IMR-90 (cell line): Measurements from ENCODE around the gene COL18A1. TPM values are rescaled to one million over a fixed set of nuclear protein-coding genes. Genes with fewer than 3 reads are reported as not detected.

Experiments used
- ATAC-seq: fragments of 200-7000 bp; cut with Tn5 transposase; 2 replicates; pipeline ENCODE4 v1.9.1; 2020; ENCODE audit warnings: low read depth, mild to moderate bottlenecking, moderate library complexity
- BruUV-seq: library from RNA; stranded (reverse); fragments of 400-500 nt; replicated peaks from 2 replicates; lab custom pipeline; 2021; lab: Mats Ljungman, UMichigan
- CTCF ChIA-PET: fragments of 300-600 bp; formaldehyde crosslinking; extraction: SDS; loops from one replicate; lab custom pipeline; 2021; ENCODE audit warnings: antibody characterized with exemption; lab: Yijun Ruan, JAX
- POLR2A ChIA-PET: fragments of 300-600 bp; sonication (Branson Sonifier 250); formaldehyde crosslinking; loops from one replicate; lab custom pipeline; 2022; ENCODE audit warnings: antibody characterized with exemption; ENCODE audit not compliant: unreplicated experiment; lab: Charles Lee
- DNase-seq: peaks from one replicate; pipeline ENCODE4 v3.0.0; 2013
- H2AFZ ChIP-seq: replicated peaks from 2 replicates; pipeline ENCODE3; 2013; ENCODE audit warnings: low read length, mild to moderate bottlenecking; ENCODE audit not compliant: poor library complexity
- H2AK5ac ChIP-seq: 2 replicates; pipeline ENCODE4 v1.6.1; 2013; ENCODE audit warnings: low read depth, low read length, inconsistent platforms
- H2AK9ac ChIP-seq: replicated peaks from 2 replicates; pipeline ENCODE3; 2013; ENCODE audit warnings: mild to moderate bottlenecking, low read depth, low read length, moderate library complexity; ENCODE audit not compliant: poor library complexity
- H2BK120ac ChIP-seq: 2 replicates; pipeline ENCODE4 v1.6.1; 2013; ENCODE audit warnings: low read depth, low read length, inconsistent platforms
- H2BK15ac ChIP-seq: 3 replicates; pipeline ENCODE4 v1.6.1; 2013; ENCODE audit warnings: low read depth, low read length, inconsistent platforms
- H2BK20ac ChIP-seq: 2 replicates; pipeline ENCODE4 v1.6.1; 2013; ENCODE audit warnings: low read depth, mild to moderate bottlenecking, inconsistent platforms, low read length, moderate library complexity
- H2BK5ac ChIP-seq: 2 replicates; pipeline ENCODE4 v1.6.1; 2013; ENCODE audit warnings: mild to moderate bottlenecking, low read depth, low read length, inconsistent platforms; ENCODE audit not compliant: poor library complexity, severe bottlenecking
- H3K14ac ChIP-seq: replicated peaks from 2 replicates; pipeline ENCODE4 v1.6.1; 2013; ENCODE audit warnings: low read depth, low read length, inconsistent platforms
- H3K18ac ChIP-seq: 2 replicates; pipeline ENCODE4 v1.6.1; 2013; ENCODE audit warnings: low read depth, low read length, control low read depth
- H3K23ac ChIP-seq: 2 replicates; pipeline ENCODE4 v1.6.1; 2013; ENCODE audit warnings: low read depth, low read length, inconsistent platforms
- H3K27ac ChIP-seq: 2 replicates; pipeline ENCODE4 v1.5.1; 2013; ENCODE audit warnings: mild to moderate bottlenecking, control low read depth, low read length; ENCODE audit not compliant: insufficient read depth
- H3K27me3 ChIP-seq: 2 replicates; pipeline ENCODE4 v1.6.1; 2013; ENCODE audit warnings: low read length; ENCODE audit not compliant: control insufficient read depth, insufficient read depth
- H3K36me3 ChIP-seq: 2 replicates; pipeline ENCODE4 v1.6.1; 2013; ENCODE audit warnings: low read length, mixed read lengths; ENCODE audit not compliant: control insufficient read depth, insufficient read depth
- H3K4ac ChIP-seq: 2 replicates; pipeline ENCODE4 v1.6.1; 2013; ENCODE audit warnings: low read depth, low read length, inconsistent platforms
- H3K4me1 ChIP-seq: 2 replicates; pipeline ENCODE4 v1.6.1; 2013; ENCODE audit warnings: low read length, mixed read lengths; ENCODE audit not compliant: control insufficient read depth, insufficient read depth
- H3K4me2 ChIP-seq: 2 replicates; pipeline ENCODE4 v1.6.1; 2013; ENCODE audit warnings: low read depth, mild to moderate bottlenecking, control low read depth, low read length, moderate library complexity
- H3K4me3 ChIP-seq: 2 replicates; pipeline ENCODE4 v1.5.1; 2013; ENCODE audit warnings: low read depth, mild to moderate bottlenecking, control low read depth, low read length, moderate library complexity; ENCODE audit not compliant: insufficient read depth
- H3K56ac ChIP-seq: 2 replicates; pipeline ENCODE4 v1.6.1; 2013; ENCODE audit warnings: low read length, inconsistent platforms; ENCODE audit not compliant: insufficient read depth; ENCODE audit errors: extremely low read depth
- H3K79me1 ChIP-seq, 2 experiments: 2 replicates each; pipeline ENCODE4 v1.6.1; 2013; ENCODE audit warnings: low read length in 2 of 2, inconsistent platforms in 1 of 2, low read depth in 1 of 2
- H3K9ac ChIP-seq: 2 replicates; pipeline ENCODE4 v1.6.1; 2013; ENCODE audit warnings: low read depth, low read length, control low read depth
- H3K9me1 ChIP-seq: 2 replicates; pipeline ENCODE4 v1.6.1; 2013; ENCODE audit warnings: low read length, inconsistent platforms; ENCODE audit not compliant: insufficient read depth
- H3K9me3 ChIP-seq: 2 replicates; pipeline ENCODE4 v1.6.1; 2013; ENCODE audit warnings: low read length; ENCODE audit not compliant: control insufficient read depth, insufficient read depth
- H4K20me1 ChIP-seq: 2 replicates; pipeline ENCODE4 v1.6.1; 2013; ENCODE audit warnings: low read length, inconsistent platforms; ENCODE audit not compliant: insufficient read depth
- H4K5ac ChIP-seq: 2 replicates; pipeline ENCODE4 v1.6.1; 2013; ENCODE audit warnings: mild to moderate bottlenecking, low read depth, low read length, control low read depth
- H4K8ac ChIP-seq, 2 experiments: 2 replicates each; pipeline ENCODE4 v1.6.1; 2013; ENCODE audit warnings: low read depth in 2 of 2, low read length in 2 of 2, control low read depth in 1 of 2, inconsistent platforms in 1 of 2
- H4K91ac ChIP-seq: 2 replicates; pipeline ENCODE4 v1.6.1; 2013; ENCODE audit warnings: low read depth, low read length, inconsistent platforms; ENCODE audit not compliant: insufficient read depth
- ELK1 ChIP-seq: fragments of 150-350 bp; IDR thresholded peaks from 2 replicates; pipeline ENCODE4 v1.6.1; 2016; ENCODE audit warnings: low read depth, mild to moderate bottlenecking, low read length, moderate library complexity, borderline replicate concordance
- MAFK ChIP-seq: IDR thresholded peaks from 2 replicates; pipeline ENCODE4 v1.6.1; 2012; ENCODE audit warnings: low read depth, low read length, improper control_type of control experiment
- MXI1 ChIP-seq: IDR thresholded peaks from 2 replicates; pipeline ENCODE4 v1.6.1; 2012; ENCODE audit warnings: low read depth, mild to moderate bottlenecking, low read length, moderate library complexity, borderline replicate concordance
- RCOR1 ChIP-seq: IDR thresholded peaks from 2 replicates; pipeline ENCODE4 v1.6.1; 2012; ENCODE audit warnings: mild to moderate bottlenecking, low read length, improper control_type of control experiment; ENCODE audit not compliant: insufficient replicate concordance
- WGBS, 2 experiments: methylation state at CpG; one replicate each; pipeline versions ENCODE4 v1.1.5 to v1.1.7; 2013; ENCODE audit warnings: missing lambda C conversion rate in 2 of 2; ENCODE audit not compliant: insufficient read length in 1 of 2; ENCODE audit errors: extremely low coverage in 2 of 2; 5-methylcytosine and 5-hydroxymethylcytosine counted together
- dilution Hi-C: fragments of 300-500 bp; cut with HindIII; formaldehyde crosslinking; loops from one replicate; pipeline ENCODE4 v1.14.3; 2018; ENCODE audit warnings: low sequenced_read_pairs; ENCODE audit not compliant: unreplicated experiment
- in situ Hi-C: fragments of 300-500 bp; cut with MboI; formaldehyde crosslinking; loops from 3 replicates; pipeline ENCODE4 v1.14.3; 2019; ENCODE audit warnings: low sequenced_read_pairs, inconsistent platforms, mixed read lengths
- intact Hi-C: fragments of 100-400 bp; cut with micrococcal nuclease; formaldehyde crosslinking; loops from 2 replicates; pipeline ENCODE4 v1.10.0; 2022
- polyA plus RNA-seq, 3 experiments: library from polyadenylated mRNA; depleted of rRNA; stranded (reverse); fragments of >200 nt; gene quantifications; 2 replicates each; pipeline ENCODE4 v1.2.3, GENCODE V29; 2012; ENCODE audit warnings: low replicate concordance in 1 of 3
- total RNA-seq: library from RNA; depleted of rRNA; stranded (reverse); fragments of >200 nt; gene quantifications from 2 replicates; pipeline ENCODE4 v1.2.3, GENCODE V29; 2012

COL18A1 gene
- total and polyA plus RNA-seq, 2 of the 4 experiments (the other 2 are of a cell fraction) = 4.3 to 46.7 TPM

GRCh38 chr21:45376459-45377324 is 28.3 kb upstream of the COL18A1 start:
- ATAC-seq (no peak), DNase-seq (no peak)
- dilution Hi-C loops (no loop called here), in situ Hi-C loops (no loop called here), intact Hi-C loops (no loop called here)
- Histone ChIP-seq H2BK20ac (peak overlapping the region; percentile 23; the same call in 1 of the 2 replicates), H4K5ac (no peak overlapping the region), H3K14ac (0 out of 2 replicates have a peak overlapping the region, but pooled peaks have one; percentile 14), H4K91ac (0 out of 2 replicates have a peak overlapping the region, but pooled peaks have one; percentile 9), H4K8ac (no peak overlapping the region), H4K20me1 (no peaks in the 10 kb centered on the region), H3K9me1 (peaks cover 14% of the 10 kb centered on the region), H2BK120ac (peak overlapping the region; percentile 31; the same call in 1 of the 2 replicates), H3K56ac (no peak overlapping the region), H2AK9ac (no peak overlapping the region), H3K79me1 (no peaks in the 10 kb centered on the region), H3K4me3 (no peak overlapping the region), H3K9me3 (peaks cover 4% of the 10 kb centered on the region), H3K27me3 (no peaks in the 10 kb centered on the region), H3K4me1 (peaks cover 13% of the 10 kb centered on the region), H2AFZ (no peak overlapping the region), H3K36me3 (no peaks in the 10 kb centered on the region), H2AK5ac (peak overlapping the region; percentile 53), H3K4me2 (no peak overlapping the region), H2BK5ac (no peak overlapping the region), H3K27ac (no peak overlapping the region), H3K4ac (peak overlapping the region; percentile 40; the same call in 1 of the 2 replicates), H3K18ac (no peak overlapping the region), H3K23ac (no peak overlapping the region), H3K9ac (no peak overlapping the region), H2BK15ac (no peak overlapping the region)
- no TSS peak for BruUV-seq
- ChIA-PET CTCF (no interaction called here), POLR2A (no interaction called here)
- TF ChIP-seq MAFK (no peak), RCOR1 (no peak), MXI1 (no peak), ELK1 (no peak)
- WGBS, 2 experiments = 92% methylated on average over 2 of the region's 7 CpGs; no CpG with 5 or more reads in 1 of the 2 experiments
